Mucosa of gallbladder (tissue), 1 donor: ENCODE data around the gene OAS1. TPM values are rescaled to one million over a fixed set of nuclear protein-coding genes. Genes with fewer than 3 reads are reported as not detected.
"Not testable (repeated sequence)": the region's sequence is repeated elsewhere in the genome, so short reads cannot be mapped to it uniquely, and the experiment has no call there.

Experiments used
- DNase-seq: peaks from one replicate; pipeline ENCODE4 v3.0.0-alpha.2; 2020; ENCODE audit warnings: low spot score
- total RNA-seq: library from RNA; stranded (reverse); gene quantifications from one replicate; pipeline ENCODE4 v1.2.1, GENCODE V29; 2021
- donor health status: DM: no; HTN: no; CAD: no.

Gene OAS1
- total RNA-seq, 1 donor from 2014 or later, result 27.9 TPM

DNA sequence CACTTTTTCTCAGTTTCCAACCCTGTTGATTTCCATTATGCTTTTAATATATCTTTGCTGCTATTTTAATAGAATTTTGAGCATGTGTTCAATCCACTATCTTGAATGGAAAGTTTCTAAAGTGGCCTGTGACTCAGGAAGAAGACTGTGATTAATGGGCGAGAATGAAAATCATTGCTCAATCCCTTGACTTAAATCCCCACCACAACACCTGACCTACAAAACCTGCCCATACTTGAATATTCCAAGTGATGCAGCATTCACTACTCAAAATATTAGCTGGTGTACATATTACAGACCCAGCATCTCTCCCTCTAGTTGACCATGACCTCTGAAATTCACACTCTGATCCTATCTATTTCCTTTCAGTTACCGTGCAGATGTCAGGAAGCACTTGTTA lies 30.2 kb downstream of the OAS1 start:
- DNase-seq, result no peak

DNA sequence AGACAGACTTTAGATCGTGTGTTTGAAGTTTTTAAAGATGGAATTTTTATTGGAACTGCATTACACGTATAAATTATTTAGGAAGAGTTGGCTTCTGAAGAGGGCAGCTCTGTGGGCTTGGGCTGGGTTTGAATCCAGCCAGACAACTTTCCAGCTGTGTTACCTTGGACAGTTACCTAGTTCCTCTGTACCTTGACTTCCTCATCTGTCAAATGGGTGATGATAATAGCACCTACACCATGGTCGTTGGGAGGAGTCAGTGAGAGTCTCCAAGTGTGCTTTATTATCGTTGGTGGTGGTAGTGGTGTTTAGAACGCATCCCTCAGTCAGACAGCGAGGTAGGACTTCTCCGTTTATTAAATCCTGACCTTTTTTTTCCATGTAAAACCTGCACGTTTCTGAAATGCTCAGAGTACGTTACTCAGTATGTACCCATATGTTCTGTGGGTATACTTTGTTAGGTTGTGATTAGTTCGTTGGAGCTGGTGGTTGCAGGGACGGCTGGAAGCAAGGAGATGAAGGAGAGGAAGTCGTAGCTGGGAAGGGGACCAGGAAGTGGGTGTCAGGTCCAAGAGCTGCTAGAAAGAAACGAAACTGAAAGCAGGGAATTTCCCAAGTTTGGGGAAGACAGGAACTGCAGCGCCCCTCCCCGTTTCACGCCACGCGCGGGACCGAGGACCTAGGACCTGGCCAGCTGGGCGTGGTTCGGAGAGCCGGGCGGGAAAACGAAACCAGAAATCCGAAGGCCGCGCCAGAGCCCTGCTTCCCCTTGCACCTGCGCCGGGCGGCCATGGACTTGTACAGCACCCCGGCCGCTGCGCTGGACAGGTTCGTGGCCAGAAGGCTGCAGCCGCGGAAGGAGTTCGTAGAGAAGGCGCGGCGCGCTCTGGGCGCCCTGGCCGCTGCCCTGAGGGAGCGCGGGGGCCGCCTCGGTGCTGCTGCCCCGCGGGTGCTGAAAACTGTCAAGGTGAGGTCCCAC lies 31.3 kb downstream of the OAS1 start, which contains the start of gene OAS3:
Gene OAS3 (plus strand): TSS at position 734 of the 979 bp plus-strand sequence. CDS start 57 bp downstream, at position 791.
- peak; percentile 78 for DNase-seq

DNA sequence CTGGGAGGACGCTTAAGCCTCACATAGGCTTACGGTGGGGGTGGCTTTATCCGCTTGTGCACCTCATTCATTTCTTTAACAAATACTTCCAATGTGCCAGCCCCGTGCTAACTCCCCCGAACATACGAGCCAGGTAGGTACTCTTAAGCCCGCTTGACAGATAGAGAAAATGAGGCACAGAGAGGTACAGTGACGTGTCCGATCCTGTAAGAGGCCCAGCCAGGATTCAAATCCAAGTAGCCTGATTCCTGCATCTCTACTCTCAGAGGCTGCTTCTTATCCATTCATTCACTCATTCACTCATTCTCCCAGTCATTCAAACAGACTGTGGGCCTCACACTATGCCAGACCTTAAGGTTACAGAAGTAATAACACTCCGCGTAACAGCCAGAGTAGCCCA lies 32.0 kb downstream of the OAS1 start:
- no peak for DNase-seq

DNA sequence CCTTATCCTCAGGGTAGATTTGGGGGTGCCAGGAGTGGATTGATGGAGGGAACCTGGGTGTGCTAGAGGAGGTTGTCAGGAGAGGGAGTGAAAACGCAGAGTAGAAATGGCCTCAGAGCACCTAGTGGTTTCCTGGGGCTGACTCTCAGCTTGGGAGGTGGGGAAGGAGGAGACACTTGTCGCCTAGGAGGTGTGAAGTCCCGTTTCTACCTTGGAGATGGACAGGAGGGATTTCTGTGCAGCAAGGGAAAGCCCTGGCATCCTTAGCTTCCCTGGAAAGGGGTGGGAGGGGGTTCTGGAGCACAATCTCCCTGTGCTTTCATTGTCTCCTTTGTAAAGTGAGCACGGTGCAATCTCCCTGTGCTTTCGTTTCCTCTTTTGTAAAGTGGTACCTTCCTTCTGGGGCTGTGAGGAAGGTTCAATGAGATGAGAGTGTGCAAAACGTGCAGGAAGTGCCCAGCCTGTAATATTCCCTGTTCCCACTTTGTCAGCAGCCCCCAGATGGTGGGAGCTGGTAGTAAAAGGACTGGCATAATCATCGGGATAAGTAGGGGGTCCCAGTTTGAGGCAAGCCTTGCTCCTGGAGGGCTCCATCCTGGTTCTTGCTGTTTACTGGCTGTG lies 33.1 kb downstream of the OAS1 start:
- no peak for DNase-seq

DNA sequence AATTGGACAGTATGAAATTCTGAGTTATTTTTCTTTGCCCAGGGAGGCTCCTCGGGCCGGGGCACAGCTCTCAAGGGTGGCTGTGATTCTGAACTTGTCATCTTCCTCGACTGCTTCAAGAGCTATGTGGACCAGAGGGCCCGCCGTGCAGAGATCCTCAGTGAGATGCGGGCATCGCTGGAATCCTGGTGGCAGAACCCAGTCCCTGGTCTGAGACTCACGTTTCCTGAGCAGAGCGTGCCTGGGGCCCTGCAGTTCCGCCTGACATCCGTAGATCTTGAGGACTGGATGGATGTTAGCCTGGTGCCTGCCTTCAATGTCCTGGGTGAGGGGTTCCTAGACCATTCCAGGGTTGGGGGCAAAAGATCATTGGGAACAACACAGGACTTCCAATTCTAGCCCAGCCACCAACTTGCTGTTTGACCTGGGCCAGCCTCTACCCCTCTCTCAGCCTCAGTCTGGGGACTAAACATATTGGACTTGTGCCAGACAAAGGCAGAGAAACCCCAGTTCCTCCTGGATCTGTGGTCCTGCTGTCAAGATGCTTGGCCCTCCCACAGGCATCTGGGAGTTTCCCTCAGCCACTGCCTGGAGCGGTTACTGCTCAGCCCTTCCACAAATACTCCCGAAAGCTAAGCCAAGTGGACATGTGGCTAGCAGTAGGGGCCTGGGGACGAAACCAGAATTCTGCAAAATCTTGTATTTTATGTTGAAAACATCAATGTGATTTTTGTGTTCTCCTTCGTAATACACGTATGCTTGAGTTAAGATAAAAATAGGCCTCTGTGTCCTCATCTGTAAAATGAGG lies 35.0 kb downstream of the OAS1 start:
- DNase-seq, result no peak

DNA sequence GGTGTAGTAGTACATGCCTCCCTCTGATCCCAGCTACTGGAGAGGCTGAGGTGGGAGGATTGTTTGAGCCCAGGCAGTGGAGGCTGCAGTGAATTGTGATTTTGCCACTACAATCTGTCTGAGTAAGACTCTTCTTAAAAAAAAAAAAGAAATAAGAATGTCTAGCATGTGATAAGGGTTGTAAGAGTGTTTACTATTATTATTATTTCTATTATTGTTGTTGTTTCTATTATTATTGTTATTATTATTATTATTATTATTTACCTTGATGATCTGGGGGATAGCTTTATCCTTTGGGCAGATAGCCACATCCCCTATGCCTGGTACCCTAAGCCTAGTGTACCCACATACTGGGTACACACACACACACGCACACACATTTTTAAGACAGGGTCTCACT lies 35.8 kb downstream of the OAS1 start:
- no peak for DNase-seq

DNA sequence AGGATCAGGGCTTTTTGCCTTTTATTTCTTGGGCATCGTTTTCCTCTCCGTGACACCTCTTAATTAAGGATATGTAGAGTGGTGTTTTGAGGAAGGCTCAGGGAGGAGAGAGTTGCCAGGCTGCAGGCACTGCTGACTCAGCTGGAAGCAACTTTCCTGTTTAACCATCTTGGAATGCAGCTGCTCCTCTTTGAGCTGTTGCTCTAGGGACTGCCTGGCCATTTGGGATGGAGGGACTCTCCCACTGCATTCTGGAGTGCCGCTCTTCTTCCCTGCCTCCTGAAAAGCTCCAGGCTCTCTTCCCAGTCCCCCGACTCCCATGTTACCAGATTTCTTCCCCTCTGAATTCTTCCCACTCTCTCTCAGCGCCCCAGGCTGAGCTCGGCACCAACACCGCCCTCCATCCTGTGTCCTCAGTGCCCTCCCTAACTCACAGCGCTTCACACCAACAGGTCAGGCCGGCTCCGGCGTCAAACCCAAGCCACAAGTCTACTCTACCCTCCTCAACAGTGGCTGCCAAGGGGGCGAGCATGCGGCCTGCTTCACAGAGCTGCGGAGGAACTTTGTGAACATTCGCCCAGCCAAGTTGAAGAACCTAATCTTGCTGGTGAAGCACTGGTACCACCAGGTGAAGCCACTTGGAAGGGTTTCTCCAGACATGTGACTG lies 37.4 kb downstream of the OAS1 start:
- no peak for DNase-seq

DNA sequence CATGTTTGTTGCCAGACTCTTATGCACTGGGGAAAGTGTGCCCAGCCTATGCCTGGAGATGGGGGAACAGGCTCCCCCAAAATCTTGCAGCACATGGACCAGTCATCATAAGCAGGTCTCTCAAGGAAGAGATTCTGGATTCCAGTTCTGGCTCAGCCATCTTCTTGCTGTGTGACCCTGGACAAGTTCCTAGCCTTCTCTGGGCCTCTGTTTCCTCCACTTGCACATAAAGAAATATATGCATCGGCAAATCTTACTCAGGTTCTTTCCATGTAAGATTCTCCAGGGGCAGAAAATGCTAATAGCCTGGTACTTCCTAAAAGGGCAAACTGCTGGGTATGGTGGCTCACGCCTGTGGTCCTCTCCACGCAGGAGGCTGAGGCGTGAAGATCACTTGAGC lies 38.8 kb downstream of the OAS1 start:
- DNase-seq, result no peak

DNA sequence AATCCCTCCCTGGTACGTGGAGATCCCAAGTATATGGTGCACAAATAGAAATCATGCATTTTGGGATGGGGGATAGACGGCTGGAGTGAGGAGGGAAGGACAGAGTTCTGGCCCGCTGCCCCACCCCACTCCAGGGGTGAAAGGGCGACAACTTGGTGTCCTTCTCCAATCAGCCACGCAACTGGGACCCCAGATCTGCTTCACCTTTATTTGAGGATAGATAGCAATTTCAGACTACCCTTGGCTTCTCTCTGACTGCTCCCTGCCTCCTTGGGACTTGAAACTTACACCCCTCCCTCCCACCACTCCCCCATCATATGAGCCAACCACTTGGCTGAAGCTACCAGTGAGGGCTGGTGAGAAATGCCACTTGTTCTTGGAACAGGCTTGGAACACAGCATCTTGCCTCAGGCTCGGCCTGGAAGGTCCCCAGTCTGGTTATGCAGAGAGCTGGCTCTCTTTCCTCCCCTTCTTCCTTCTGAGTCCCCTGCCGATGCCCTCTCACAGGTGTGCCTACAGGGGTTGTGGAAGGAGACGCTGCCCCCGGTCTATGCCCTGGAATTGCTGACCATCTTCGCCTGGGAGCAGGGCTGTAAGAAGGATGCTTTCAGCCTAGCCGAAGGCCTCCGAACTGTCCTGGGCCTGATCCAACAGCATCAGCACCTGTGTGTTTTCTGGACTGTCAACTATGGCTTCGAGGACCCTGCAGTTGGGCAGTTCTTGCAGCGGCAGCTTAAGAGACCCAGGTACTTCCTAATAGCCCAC lies 39.7 kb downstream of the OAS1 start:
- no peak for DNase-seq

DNA sequence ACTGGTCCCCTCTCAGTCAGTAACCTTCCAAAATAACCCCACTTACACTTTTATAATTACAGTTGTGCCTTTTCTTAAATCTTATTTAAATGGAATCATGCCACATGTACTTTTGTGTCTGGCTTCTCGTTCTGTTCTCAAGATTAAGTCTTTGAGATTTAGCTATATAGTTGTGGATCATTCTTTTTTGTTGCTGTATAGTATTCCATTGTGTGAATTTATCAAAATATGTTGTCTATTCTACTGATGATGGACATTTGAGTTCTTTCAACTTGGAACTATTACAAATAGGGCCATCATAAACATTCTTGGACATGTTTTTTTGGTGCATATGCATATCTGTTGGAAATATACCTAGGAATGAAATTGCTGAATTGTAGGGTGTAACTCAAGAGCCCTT lies 40.6 kb downstream of the OAS1 start:
- DNase-seq, result no peak

DNA sequence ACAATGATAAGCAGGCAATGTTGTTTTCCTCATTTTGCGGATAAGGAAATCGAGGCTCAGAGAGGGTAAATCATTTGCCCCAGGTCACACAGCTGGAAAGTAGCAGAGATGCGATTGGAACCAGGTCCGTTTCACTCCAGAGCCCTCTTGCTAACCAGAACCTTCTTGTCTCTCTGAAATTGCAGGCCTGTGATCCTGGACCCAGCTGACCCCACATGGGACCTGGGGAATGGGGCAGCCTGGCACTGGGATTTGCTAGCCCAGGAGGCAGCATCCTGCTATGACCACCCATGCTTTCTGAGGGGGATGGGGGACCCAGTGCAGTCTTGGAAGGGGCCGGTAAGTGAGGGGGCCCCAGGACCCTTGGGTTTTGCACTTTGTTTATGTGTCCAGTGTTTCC lies 41.0 kb downstream of the OAS1 start:
- no peak for DNase-seq

DNA sequence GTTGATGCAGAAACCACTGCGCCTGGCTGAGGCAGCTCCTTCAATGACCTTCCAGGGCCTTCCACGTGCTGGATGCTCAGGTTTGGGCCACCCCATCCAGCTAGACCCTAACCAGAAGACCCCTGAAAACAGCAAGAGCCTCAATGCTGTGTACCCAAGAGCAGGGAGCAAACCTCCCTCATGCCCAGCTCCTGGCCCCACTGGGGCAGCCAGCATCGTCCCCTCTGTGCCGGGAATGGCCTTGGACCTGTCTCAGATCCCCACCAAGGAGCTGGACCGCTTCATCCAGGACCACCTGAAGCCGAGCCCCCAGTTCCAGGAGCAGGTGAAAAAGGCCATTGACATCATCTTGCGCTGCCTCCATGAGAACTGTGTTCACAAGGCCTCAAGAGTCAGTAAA lies 42.0 kb downstream of the OAS1 start:
- DNase-seq, result no peak

DNA sequence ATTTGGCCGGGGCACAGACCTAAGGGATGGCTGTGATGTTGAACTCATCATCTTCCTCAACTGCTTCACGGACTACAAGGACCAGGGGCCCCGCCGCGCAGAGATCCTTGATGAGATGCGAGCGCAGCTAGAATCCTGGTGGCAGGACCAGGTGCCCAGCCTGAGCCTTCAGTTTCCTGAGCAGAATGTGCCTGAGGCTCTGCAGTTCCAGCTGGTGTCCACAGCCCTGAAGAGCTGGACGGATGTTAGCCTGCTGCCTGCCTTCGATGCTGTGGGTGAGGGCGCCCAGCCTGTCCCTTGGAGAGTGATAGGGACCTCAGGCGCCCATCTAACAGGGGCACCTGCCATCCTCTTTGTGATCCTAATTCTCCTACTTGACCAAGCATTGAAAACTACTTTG lies 43.9 kb downstream of the OAS1 start:
- no peak for DNase-seq

DNA sequence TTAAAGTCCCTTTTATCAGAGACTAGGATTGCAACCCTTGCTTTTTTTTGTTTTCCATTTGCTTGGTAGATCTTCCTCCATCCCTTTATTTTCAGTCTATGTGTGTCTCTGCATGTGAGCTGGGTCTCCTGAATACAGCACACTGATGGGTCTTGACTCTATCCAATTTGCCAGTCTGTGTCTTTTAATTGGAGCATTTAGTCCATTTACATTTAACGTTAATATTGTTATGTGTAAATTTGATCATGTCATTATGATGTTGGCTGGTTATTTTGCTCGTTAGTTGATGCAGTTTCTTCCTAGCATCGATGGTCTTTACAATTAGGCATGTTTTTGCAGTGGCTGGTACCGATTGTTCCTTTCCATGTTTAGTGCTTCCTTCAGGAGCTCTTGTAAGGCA lies 50.4 kb downstream of the OAS1 start:
- DNase-seq, result not testable (repeated sequence)

DNA sequence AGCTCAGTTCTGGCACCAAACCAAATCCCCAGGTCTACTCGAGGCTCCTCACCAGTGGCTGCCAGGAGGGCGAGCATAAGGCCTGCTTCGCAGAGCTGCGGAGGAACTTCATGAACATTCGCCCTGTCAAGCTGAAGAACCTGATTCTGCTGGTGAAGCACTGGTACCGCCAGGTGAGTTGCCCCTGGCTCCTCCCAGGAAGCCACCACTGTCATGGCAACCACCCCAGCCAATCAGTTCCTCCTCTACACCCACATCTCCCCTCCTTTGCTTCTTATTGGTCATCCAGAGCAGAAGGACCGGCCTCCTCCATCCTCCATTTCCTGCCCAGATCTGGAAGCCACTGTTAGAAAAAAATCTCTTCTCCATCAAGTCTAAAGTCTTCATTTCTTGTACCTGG lies 54.3 kb downstream of the OAS1 start:
- no peak for DNase-seq

DNA sequence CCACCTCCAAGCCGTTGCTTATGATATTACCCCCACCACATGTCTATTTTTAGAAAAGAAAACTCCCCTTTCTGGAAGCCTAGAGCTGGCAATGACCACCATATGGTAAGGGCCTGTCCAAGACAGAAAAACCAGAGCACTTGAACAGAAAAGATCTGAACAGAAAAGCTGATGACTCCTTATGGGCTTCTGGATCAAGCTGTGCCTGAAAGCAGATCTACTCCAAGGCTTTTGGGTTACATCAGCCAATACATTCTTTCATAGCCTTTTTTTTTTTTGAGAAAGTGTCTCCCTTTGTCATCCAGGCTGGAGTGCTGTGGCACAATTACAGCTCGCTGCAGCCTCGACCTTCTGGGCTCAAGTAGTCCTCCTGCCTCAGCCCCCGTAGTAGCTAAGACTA lies 54.8 kb downstream of the OAS1 start:
- no peak for DNase-seq

DNA sequence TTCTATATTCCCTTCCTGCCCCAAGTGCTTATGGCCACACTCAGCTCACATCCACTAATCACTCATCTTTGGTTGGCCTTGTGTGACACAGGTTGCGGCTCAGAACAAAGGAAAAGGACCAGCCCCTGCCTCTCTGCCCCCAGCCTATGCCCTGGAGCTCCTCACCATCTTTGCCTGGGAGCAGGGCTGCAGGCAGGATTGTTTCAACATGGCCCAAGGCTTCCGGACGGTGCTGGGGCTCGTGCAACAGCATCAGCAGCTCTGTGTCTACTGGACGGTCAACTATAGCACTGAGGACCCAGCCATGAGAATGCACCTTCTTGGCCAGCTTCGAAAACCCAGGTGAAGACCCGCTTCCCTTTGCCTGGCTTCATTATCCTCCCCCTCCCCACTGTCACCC lies 55.8 kb downstream of the OAS1 start:
- no peak for DNase-seq

DNA sequence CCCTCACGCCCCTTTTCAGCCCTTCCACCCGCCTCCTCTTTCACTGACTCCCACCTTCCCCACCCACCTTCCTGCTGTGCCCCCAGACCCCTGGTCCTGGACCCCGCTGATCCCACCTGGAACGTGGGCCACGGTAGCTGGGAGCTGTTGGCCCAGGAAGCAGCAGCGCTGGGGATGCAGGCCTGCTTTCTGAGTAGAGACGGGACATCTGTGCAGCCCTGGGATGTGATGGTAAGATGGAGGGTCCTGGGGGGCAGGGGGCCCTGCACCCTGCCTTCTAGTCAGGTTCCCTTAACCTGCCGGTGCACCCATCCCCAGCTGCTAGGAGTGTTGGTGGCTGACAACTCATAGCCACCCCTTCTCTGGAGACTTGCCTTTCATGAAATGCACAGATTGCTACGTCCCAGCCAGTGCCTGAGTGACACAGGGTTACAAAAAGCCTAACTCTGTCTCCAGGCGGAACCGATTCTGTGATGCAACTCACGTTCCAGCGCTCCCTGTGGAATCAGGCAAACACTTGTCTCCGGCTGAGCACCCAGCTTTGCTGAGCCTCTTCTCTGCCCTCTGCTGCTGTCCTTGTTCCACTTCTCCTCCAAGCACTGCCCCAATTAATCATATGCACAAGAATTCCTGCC lies 56.6 kb downstream of the OAS1 start:
- no peak for DNase-seq

DNA sequence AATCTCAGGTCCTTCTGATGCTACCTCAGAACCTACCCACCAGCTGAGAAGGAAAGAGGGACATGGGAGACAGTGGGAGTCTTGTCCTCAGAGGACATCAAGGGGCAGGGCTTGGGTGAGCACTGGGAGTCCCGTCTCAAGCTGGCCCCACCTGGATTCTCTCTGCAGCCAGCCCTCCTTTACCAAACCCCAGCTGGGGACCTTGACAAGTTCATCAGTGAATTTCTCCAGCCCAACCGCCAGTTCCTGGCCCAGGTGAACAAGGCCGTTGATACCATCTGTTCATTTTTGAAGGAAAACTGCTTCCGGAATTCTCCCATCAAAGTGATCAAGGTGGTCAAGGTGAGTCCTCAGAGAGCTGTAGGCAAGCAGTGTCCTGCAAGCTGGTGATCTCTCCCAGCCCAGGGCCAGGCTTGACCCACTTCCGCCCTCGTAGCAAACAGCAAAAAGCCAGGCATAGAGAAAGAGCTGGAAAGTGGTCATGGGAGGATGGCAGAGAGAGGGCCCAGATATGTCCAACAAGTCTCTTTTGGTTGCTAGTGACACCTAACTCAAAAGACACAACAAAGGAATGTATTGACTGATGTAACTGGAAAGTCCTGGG lies 57.4 kb downstream of the OAS1 start:
- no peak for DNase-seq

DNA sequence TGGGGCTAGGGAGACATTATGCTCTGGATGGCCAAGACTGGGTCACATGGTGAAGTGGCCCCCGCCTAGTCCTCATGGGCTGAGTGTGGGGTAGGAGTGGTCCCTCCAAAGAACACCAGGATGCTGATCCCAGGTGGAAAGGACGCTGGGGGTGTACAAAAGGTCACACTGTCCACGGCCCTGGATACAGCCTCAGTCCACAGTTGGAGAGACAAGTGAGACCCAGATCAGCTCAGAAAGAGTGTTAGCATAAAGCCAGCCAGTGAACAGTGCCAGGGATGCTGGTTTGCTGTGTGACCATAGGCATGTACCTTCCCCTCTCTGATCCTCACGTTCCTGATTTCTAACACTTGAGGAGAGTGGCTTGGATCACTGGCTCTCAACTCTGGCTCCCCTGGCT lies 58.2 kb downstream of the OAS1 start:
- no peak for DNase-seq
